ENCODE data around the gene POFUT1. TPM values are rescaled to one million over a fixed set of nuclear protein-coding genes. Genes with fewer than 3 reads are reported as not detected.

The POFUT1 gene
- total and polyA plus RNA-seq, 2 of the 8 experiments (the other 6 are each of a cell fraction or from before 2014, with no cell fraction given): 19.4 to 24.4 TPM

- no peak for FAIRE-seq
- H3K36me3 ChIP-seq (ENCODE audit: control insufficient read depth in 2 of 4, insufficient read depth in 4 of 4, low read length in 3 of 4): peaks cover 38 to 53% (median 44%) of the 10 kb centered on the region in 4 experiments
- H3K27me3 ChIP-seq (replicated peaks in 1 of 4; ENCODE audit: control insufficient read depth in 3 of 4, extremely low read depth in 1 of 4, insufficient read depth in 3 of 4, low read length in 3 of 4): no peaks in the 10 kb centered on the region
- H4K5ac ChIP-seq (ENCODE audit: insufficient read length, low read depth, low read length): no peak overlapping the region
- no peak overlapping the region for H3K27ac ChIP-seq (ENCODE audit: low read depth, low read length)
- H2BK12ac ChIP-seq (ENCODE audit: low read depth, low read length): no peak overlapping the region
- no peak overlapping the region for H3K23ac ChIP-seq (ENCODE audit: insufficient read length)
- no peak overlapping the region for H3K18ac ChIP-seq (ENCODE audit: extremely low read depth, low read length)
- H4K8ac ChIP-seq (ENCODE audit: extremely low read depth, insufficient read depth, low read length): no peak overlapping the region
- DNase-seq (ENCODE audit: low read depth in 1 of 2, low spot score in 2 of 2): no peak
- H3K56ac ChIP-seq (replicated peaks; ENCODE audit: insufficient read length, low read depth, low read length): no peak overlapping the region
- H3K9ac ChIP-seq (replicated peaks in 1 of 4; ENCODE audit: extremely low read depth in 1 of 4, low read depth in 3 of 4, low read length in 3 of 4): no peak overlapping the region; a peak in 1 of 7 replicates
- 95% methylated on average over 7 of the region's 7 CpGs; no CpG with 5 or more reads in 1 of the 2 experiments for WGBS, 2 experiments (ENCODE audit: extremely low coverage in 1 of 2, insufficient coverage in 1 of 2, insufficient read length in 1 of 2, insufficient replicate concordance in 2 of 2, low coverage in 1 of 2, low lambda C conversion rate in 2 of 2, missing lambda C conversion rate in 1 of 2)
- no peak overlapping the region for H2BK15ac ChIP-seq (ENCODE audit: low read length)
- H3K4me1 ChIP-seq (replicated peaks in 1 of 4; ENCODE audit: control insufficient read depth in 3 of 4, insufficient read depth in 4 of 4, low read length in 3 of 4): peaks cover 2 to 9% (median 6%) of the 10 kb centered on the region in 4 experiments; a peak in 5 of 7 replicates
- H3K4me3 ChIP-seq (ENCODE audit: extremely low read depth in 1 of 4, insufficient read depth in 2 of 4, low read depth in 3 of 4, low read length in 4 of 4): no peak overlapping the region
- H2BK120ac ChIP-seq (replicated peaks; ENCODE audit: low read depth, low read length): no peak overlapping the region
- H3K79me2 ChIP-seq (ENCODE audit: control insufficient read depth in 1 of 2, insufficient read depth in 2 of 2, low read length in 2 of 2): peaks cover 0 to 10% of the 10 kb centered on the region in 2 experiments; a peak in 2 of 4 replicates
- H2AK5ac ChIP-seq (ENCODE audit: low read depth, low read length): no peak overlapping the region
- no peak overlapping the region for H2BK5ac ChIP-seq (ENCODE audit: low read depth, low read length)
- H4K20me1 ChIP-seq (replicated peaks in 1 of 2; ENCODE audit: control insufficient read depth in 1 of 2, insufficient read depth in 2 of 2, low read length in 2 of 2): peaks cover 12 to 16% of the 10 kb centered on the region in 2 experiments
- POLR2A ChIA-PET (ENCODE audit: partially characterized antibody): interaction anchor here (1.5 kb wide), 2 partner anchors 8 to 11 kb away, joined by 3 to 6 read pairs; partner anchors contain the start of gene PLAGL2
- H2BK20ac ChIP-seq (ENCODE audit: low read length): no peak overlapping the region
- no peak overlapping the region for H3K4ac ChIP-seq (replicated peaks; ENCODE audit: insufficient read length, low read depth, low read length)
- no peak overlapping the region for H3K4me2 ChIP-seq (ENCODE audit: insufficient read depth in 1 of 2, low read depth in 2 of 2, low read length in 2 of 2)
- CTCF ChIA-PET (ENCODE audit: partially characterized antibody): no interaction called here
- no peaks in the 10 kb centered on the region; the same call in 1 of the 2 replicates for H3K79me1 ChIP-seq (ENCODE audit: low read depth, low read length)
- H3K23me2 ChIP-seq (ENCODE audit: low read depth, low read length): no peaks in the 10 kb centered on the region; the same call in 1 of the 2 replicates
- H3K9me3 ChIP-seq (ENCODE audit: insufficient read depth in 2 of 2, low read depth in 1 of 2, low read length in 1 of 2): no peaks in the 10 kb centered on the region
- H2AFZ ChIP-seq (ENCODE audit: low read length): no peak overlapping the region
- TF ChIP-seq CTBP2 (IDR thresholded peaks at IDR 0.05; ENCODE audit: borderline replicate concordance, insufficient read depth, insufficient read length, low read length) (no peak), POLR2A (IDR thresholded peaks at IDR 0.05; ENCODE audit: control extremely low read depth in 1 of 2, low read depth in 2 of 2, low read length in 2 of 2) (0 out of 3 replicates have a peak, but pooled peaks of 1 of the 2 experiments have one; percentile 13)
- H3K14ac ChIP-seq (ENCODE audit: insufficient read length): no peak overlapping the region
- no peak overlapping the region for H4K91ac ChIP-seq (replicated peaks; ENCODE audit: insufficient read length, low read length)
Observed at GRCh38 chr20:32195581-32195980, 12.1 kb upstream of the POFUT1 start.
